Hepatic stellate cell (primary cell): ENCODE measurements around the gene RNF121.

Experiments used
- DNase-seq: peaks from one replicate; pipeline ENCODE4 v3.0.0; 2011; ENCODE audit warnings: low spot score

The RNF121 gene

GRCh38 chr11:72006309-72007088 lies 77.7 kb downstream of the RNF121 start:
- no peak for DNase-seq

GRCh38 chr11:72007089-72007476 lies 78.2 kb downstream of the RNF121 start:
- no peak for DNase-seq

GRCh38 chr11:72007587-72007986 lies 78.7 kb downstream of the RNF121 start:
- no peak for DNase-seq

GRCh38 chr11:72008728-72009127 lies 79.9 kb downstream of the RNF121 start:
- no peak for DNase-seq

GRCh38 chr11:72009156-72009555 lies 80.3 kb downstream of the RNF121 start:
- DNase-seq, result no peak

GRCh38 chr11:72010529-72011233 lies 81.8 kb downstream of the RNF121 start:
- DNase-seq, result no peak

- DNase-seq, result no peak
Observed at GRCh38 chr11:72012091-72012630, 83.3 kb downstream of the RNF121 start.

- no peak for DNase-seq
Observed at GRCh38 chr11:72012897-72013721, 84.3 kb downstream of the RNF121 start.

- DNase-seq, result no peak
Observed at GRCh38 chr11:72013765-72014711, 85.2 kb downstream of the RNF121 start.

GRCh38 chr11:72014761-72015320 lies 86.0 kb downstream of the RNF121 start:
- DNase-seq, result no peak

- DNase-seq, result no peak
Observed at GRCh38 chr11:72015511-72016061, 86.7 kb downstream of the RNF121 start.

- DNase-seq, result no peak
Observed at GRCh38 chr11:72018171-72018570, 89.3 kb downstream of the RNF121 start.

GRCh38 chr11:72023335-72023734 lies 94.5 kb downstream of the RNF121 start:
- no peak for DNase-seq

GRCh38 chr11:72024069-72024754 lies 95.4 kb downstream of the RNF121 start:
- no peak for DNase-seq

- DNase-seq, result no peak
Observed at GRCh38 chr11:72026090-72026489, 97.2 kb downstream of the RNF121 start.

GRCh38 chr11:72030472-72031045 lies 101.7 kb downstream of the RNF121 start:
- no peak for DNase-seq

- DNase-seq, result no peak
Observed at GRCh38 chr11:72036687-72037086, 107.8 kb downstream of the RNF121 start.

GRCh38 chr11:72037554-72038311 lies 108.9 kb downstream of the RNF121 start:
- no peak for DNase-seq

GRCh38 chr11:72038491-72038890 lies 109.6 kb downstream of the RNF121 start:
- DNase-seq, result peak; percentile 71
